Hepatocyte (in vitro differentiated cells): ENCODE measurements around the gene VPS41. TPM values are rescaled to one million over a fixed set of nuclear protein-coding genes. Genes with fewer than 3 reads are reported as not detected.

Experiments used
- DNase-seq: peaks from one replicate; pipeline ENCODE4 v3.0.0-alpha.2; 2016; ENCODE audit warnings: low spot score
- H2AFZ ChIP-seq: fragments of 200-600 bp; sonication (generic); 2 replicates; pipeline ENCODE4 v1.6.0; 2016; ENCODE audit warnings: antibody characterized with exemption, mild to moderate bottlenecking
- H3K27ac ChIP-seq: fragments of 200-600 bp; sonication (generic); 2 replicates; pipeline ENCODE4 v1.5.1; 2016; ENCODE audit warnings: mild to moderate bottlenecking
- H3K27me3 ChIP-seq: fragments of 200-600 bp; sonication (generic); 2 replicates; pipeline ENCODE4 v1.6.1; 2016
- H3K36me3 ChIP-seq: fragments of 200-600 bp; sonication (generic); replicated peaks from 2 replicates; pipeline ENCODE4 v1.5.1; 2016; ENCODE audit warnings: low read depth; ENCODE audit not compliant: insufficient read depth
- H3K4me1 ChIP-seq: fragments of 200-600 bp; sonication (generic); 2 replicates; pipeline ENCODE4 v1.5.1; 2016; ENCODE audit warnings: mild to moderate bottlenecking, moderate library complexity; ENCODE audit not compliant: insufficient read depth
- H3K4me2 ChIP-seq: fragments of 200-600 bp; sonication (generic); 2 replicates; pipeline ENCODE4 v1.6.0; 2016
- H3K4me3 ChIP-seq: fragments of 200-600 bp; sonication (generic); 2 replicates; pipeline ENCODE4 v1.5.1; 2016; ENCODE audit warnings: mild to moderate bottlenecking
- H3K79me2 ChIP-seq: fragments of 200-600 bp; sonication (generic); 2 replicates; pipeline ENCODE4 v1.6.0; 2017; ENCODE audit warnings: mild to moderate bottlenecking
- H3K9me2 ChIP-seq: fragments of 200-600 bp; sonication (generic); replicated peaks from 2 replicates; pipeline ENCODE4 v1.6.0; 2017; ENCODE audit warnings: mild to moderate bottlenecking; ENCODE audit not compliant: insufficient read depth
- H3K9me3 ChIP-seq: fragments of 200-600 bp; sonication (generic); 2 replicates; pipeline ENCODE4 v1.5.1; 2016; ENCODE audit warnings: low read depth, mild to moderate bottlenecking
- H4K20me1 ChIP-seq: fragments of 200-600 bp; sonication (generic); 2 replicates; pipeline ENCODE4 v1.6.0; 2016; ENCODE audit warnings: mild to moderate bottlenecking; ENCODE audit not compliant: insufficient read depth, poor library complexity, severe bottlenecking
- EZH2 ChIP-seq: fragments of 200-600 bp; sonication (generic); IDR thresholded peaks from 2 replicates; pipeline ENCODE4 v1.6.1; 2016; ENCODE audit warnings: antibody characterized with exemption, mild to moderate bottlenecking, borderline replicate concordance
- EZH2phosphoT487 ChIP-seq: fragments of 200-600 bp; sonication (generic); IDR thresholded peaks from one replicate; pipeline ENCODE4 v1.6.1; 2018; ENCODE audit warnings: antibody characterized with exemption, mild to moderate bottlenecking, low read depth, moderate library complexity; ENCODE audit not compliant: unreplicated experiment, severe bottlenecking
- WGBS: methylation state at CpG from one replicate; pipeline ENCODE4 v1.1.6; 2016; ENCODE audit warnings: low lambda C conversion rate; ENCODE audit errors: missing lambda C conversion rate; 5-methylcytosine and 5-hydroxymethylcytosine counted together
- polyA plus RNA-seq: library from polyadenylated mRNA; unstranded; fragments of >200 nt; fragmentation: Nextera tagmentation; extraction: Ambion mirVana; gene quantifications from 2 replicates; pipeline ENCODE4 v1.2.1, GENCODE V29; 2016
- total RNA-seq: library from RNA; depleted of rRNA; stranded (reverse); fragments of >200 nt; gene quantifications from 2 replicates; pipeline ENCODE4 v1.2.3, GENCODE V29; 2014
- TF ChIP-seq, protein P1 (sequence below): fragments of 200-600 bp; sonication (generic); IDR thresholded peaks from 2 replicates; pipeline ENCODE4 v1.5.1; 2016; ENCODE audit warnings: antibody characterized with exemption, mild to moderate bottlenecking; ENCODE audit not compliant: poor library complexity

VPS41 gene
- total and polyA plus RNA-seq, 2 experiments from 2014 or later, result 40.1 to 70.9 TPM

DNA sequence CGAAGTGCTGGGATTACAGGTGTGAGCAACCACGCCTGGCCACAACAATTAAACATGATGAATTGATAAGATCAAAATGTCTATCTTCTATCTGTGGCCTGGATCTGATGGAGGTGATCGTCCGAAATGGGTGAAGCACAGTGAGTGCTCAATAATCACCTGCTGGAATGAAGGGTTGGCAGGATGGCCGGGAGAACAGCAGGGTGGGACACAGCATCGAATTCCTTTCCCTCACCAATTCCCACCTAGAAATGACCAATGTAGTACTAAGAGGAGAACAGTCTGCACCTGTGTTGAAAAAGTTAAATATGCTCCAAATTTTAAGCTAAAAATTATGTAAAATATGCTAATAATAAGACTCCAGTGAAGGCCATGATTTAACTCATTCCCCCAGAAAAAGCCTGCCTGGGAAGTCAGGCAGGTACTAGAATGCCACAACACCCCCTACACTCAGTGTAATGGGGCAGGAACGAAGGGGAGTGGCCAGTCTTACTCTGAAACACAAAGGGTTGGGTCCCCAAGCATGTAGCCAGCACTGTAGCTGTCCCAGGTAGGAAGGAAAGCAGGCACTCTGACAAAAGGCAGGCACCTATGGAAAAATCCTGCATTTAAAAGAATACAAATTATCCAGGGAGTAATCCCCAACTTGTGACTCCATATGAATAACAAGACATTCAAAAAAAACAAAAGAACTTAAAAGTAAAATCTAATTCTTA is 110.3 kb downstream of the VPS41 start:
- no peaks in the 10 kb centered on the region for H3K36me3 ChIP-seq
- no peak overlapping the region for H3K4me3 ChIP-seq
- H2AFZ ChIP-seq, result no peak overlapping the region
- no peaks in the 10 kb centered on the region for H3K9me2 ChIP-seq
- no peaks in the 10 kb centered on the region for H3K27me3 ChIP-seq
- no peak overlapping the region for H3K4me2 ChIP-seq
- H3K27ac ChIP-seq, result no peak overlapping the region
- WGBS, result 82% methylated on average over 7 of the region's 7 CpGs
- TF ChIP-seq, protein P1, sequence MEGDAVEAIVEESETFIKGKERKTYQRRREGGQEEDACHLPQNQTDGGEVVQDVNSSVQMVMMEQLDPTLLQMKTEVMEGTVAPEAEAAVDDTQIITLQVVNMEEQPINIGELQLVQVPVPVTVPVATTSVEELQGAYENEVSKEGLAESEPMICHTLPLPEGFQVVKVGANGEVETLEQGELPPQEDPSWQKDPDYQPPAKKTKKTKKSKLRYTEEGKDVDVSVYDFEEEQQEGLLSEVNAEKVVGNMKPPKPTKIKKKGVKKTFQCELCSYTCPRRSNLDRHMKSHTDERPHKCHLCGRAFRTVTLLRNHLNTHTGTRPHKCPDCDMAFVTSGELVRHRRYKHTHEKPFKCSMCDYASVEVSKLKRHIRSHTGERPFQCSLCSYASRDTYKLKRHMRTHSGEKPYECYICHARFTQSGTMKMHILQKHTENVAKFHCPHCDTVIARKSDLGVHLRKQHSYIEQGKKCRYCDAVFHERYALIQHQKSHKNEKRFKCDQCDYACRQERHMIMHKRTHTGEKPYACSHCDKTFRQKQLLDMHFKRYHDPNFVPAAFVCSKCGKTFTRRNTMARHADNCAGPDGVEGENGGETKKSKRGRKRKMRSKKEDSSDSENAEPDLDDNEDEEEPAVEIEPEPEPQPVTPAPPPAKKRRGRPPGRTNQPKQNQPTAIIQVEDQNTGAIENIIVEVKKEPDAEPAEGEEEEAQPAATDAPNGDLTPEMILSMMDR, result no peak
- TF ChIP-seq EZH2phosphoT487, result no peak
- no peak for TF ChIP-seq EZH2
- no peaks in the 10 kb centered on the region for H3K79me2 ChIP-seq
- no peak for DNase-seq
- no peaks in the 10 kb centered on the region for H4K20me1 ChIP-seq
- no peaks in the 10 kb centered on the region for H3K9me3 ChIP-seq
- no peaks in the 10 kb centered on the region for H3K4me1 ChIP-seq

DNA sequence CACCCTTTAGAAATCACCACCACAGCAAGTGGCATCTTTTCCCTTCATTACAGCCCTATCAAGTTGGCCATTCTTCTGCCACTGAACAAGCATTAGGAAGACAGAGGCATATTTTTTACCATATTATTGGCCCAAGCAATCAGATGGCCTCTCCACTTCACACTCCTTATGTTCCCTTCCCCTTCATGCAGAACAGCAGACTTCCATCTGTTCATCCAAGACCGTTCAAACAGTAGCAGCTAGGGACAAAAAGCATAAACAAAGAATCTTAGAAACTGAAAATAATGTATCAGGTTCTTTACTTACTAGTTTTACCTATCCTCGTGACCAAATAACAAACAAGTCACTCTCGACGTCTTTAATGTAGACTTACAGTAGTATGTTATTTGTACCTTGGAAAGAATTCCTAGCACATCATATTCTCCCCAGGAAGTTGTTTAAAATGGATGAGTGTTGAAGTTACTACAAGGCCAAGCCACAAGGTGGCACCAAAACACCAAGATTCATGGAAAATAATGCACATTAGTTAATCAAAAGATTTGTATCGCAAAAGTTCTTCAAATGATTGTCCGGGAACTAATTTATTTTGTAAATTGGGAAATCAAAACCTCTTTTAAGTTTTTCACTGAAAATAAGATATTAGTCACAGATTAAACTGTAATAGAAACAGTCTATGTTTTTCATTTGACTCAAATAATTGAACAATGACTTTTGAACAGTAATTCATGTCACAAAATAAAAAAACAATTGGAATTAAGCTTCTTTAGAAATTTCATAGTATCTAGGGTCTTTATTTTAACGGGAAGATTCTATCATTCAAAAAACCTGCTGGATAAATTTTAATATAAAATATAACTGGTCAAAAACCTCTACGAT is 112.1 kb downstream of the VPS41 start:
- no peaks in the 10 kb centered on the region for H3K4me1 ChIP-seq
- WGBS, result 36% methylated on average over 8 of the region's 8 CpGs
- no peaks in the 10 kb centered on the region for H3K27me3 ChIP-seq
- H3K9me2 ChIP-seq, result no peaks in the 10 kb centered on the region
- no peaks in the 10 kb centered on the region for H3K36me3 ChIP-seq
- peak; percentile 67 for DNase-seq
- no peaks in the 10 kb centered on the region for H4K20me1 ChIP-seq
- H3K27ac ChIP-seq, result no peak overlapping the region
- no peaks in the 10 kb centered on the region for H3K79me2 ChIP-seq
- TF ChIP-seq EZH2 (no peak), EZH2phosphoT487 (no peak)
- TF ChIP-seq, protein P1, result peak; percentile 81
- no peak overlapping the region for H2AFZ ChIP-seq
- H3K9me3 ChIP-seq, result no peaks in the 10 kb centered on the region
- H3K4me3 ChIP-seq, result no peak overlapping the region
- no peak overlapping the region for H3K4me2 ChIP-seq

DNA sequence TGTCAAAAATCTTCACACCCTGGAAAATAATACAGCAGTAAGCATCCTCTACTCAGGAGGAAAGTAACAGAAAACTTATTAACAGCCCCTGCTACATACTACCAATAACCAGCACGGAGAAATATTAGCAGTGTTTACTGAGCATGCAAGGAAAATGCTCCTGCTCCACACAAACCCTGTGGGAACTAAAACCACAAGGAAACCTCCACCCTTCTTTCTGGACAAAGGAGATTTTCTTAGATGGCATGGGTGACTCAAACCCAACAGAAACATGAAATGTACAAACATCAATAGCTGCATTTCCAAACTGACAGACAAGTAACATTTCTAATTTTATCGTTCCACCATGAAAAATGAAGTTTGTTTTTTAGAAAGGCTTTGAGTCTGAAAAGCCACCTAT is 113.4 kb downstream of the VPS41 start:
- TF ChIP-seq, protein P1, result no peak
- TF ChIP-seq EZH2phosphoT487, result no peak
- no peak for TF ChIP-seq EZH2
- DNase-seq, result no peak
- H3K9me2 ChIP-seq, result no peaks in the 10 kb centered on the region
- no peaks in the 10 kb centered on the region for H3K4me1 ChIP-seq
- no peak overlapping the region for H3K27ac ChIP-seq
- H2AFZ ChIP-seq, result no peak overlapping the region
- H4K20me1 ChIP-seq, result no peaks in the 10 kb centered on the region
- H3K4me2 ChIP-seq, result no peak overlapping the region
- H3K27me3 ChIP-seq, result no peaks in the 10 kb centered on the region
- no peaks in the 10 kb centered on the region for H3K36me3 ChIP-seq
- H3K79me2 ChIP-seq, result no peaks in the 10 kb centered on the region
- no peaks in the 10 kb centered on the region for H3K9me3 ChIP-seq
- WGBS, result 89% methylated on average over 2 of the region's 2 CpGs
- H3K4me3 ChIP-seq, result no peak overlapping the region
